Trophoblast cell (in vitro differentiated cells and primary cell): Measurements from ENCODE around the gene TSHZ2.

Experiments
- DNase-seq, 2 donors: peaks; one replicate each; pipeline ENCODE4 v3.0.0-alpha.2; 2016
- H2AFZ ChIP-seq: 2 replicates; pipeline ENCODE4 v1.6.1; 2013; ENCODE audit warnings: low read length, moderate library complexity, mild to moderate bottlenecking; ENCODE audit not compliant: insufficient read depth, poor library complexity
- H2AK5ac ChIP-seq: 2 replicates; pipeline ENCODE4 v1.6.1; 2013; ENCODE audit warnings: mild to moderate bottlenecking, low read length
- H2BK120ac ChIP-seq: 2 replicates; pipeline ENCODE4 v1.6.1; 2013; ENCODE audit warnings: low read length, mild to moderate bottlenecking, moderate library complexity; ENCODE audit not compliant: insufficient read depth, poor library complexity
- H2BK12ac ChIP-seq: 2 replicates; pipeline ENCODE4 v1.6.1; 2013; ENCODE audit warnings: mild to moderate bottlenecking, low read length, moderate library complexity
- H2BK5ac ChIP-seq: 2 replicates; pipeline ENCODE4 v1.6.1; 2013; ENCODE audit warnings: low read length, low read depth, moderate library complexity, mild to moderate bottlenecking; ENCODE audit not compliant: poor library complexity
- H3K14ac ChIP-seq: 2 replicates; pipeline ENCODE4 v1.6.1; 2013; ENCODE audit warnings: mild to moderate bottlenecking, low read length
- H3K18ac ChIP-seq: 2 replicates; pipeline ENCODE4 v1.6.1; 2013; ENCODE audit warnings: mild to moderate bottlenecking, low read length
- H3K23ac ChIP-seq: 2 replicates; pipeline ENCODE4 v1.6.1; 2013; ENCODE audit warnings: low read length
- H3K27ac ChIP-seq: 2 replicates; pipeline ENCODE4 v1.5.1; 2013; ENCODE audit warnings: low read depth, mild to moderate bottlenecking, inconsistent platforms, low read length, moderate library complexity
- H3K27me3 ChIP-seq: 2 replicates; pipeline ENCODE4 v1.6.1; 2013; ENCODE audit warnings: inconsistent platforms, mild to moderate bottlenecking, low read length, moderate library complexity; ENCODE audit not compliant: insufficient read depth
- H3K36me3 ChIP-seq, 2 experiments: 1 replicate in 1 of 2; 2 replicates in 1 of 2; pipeline ENCODE4 v1.6.1; 2013; ENCODE audit warnings: low read length in 2 of 2, mild to moderate bottlenecking in 2 of 2, moderate library complexity in 1 of 2; ENCODE audit not compliant: insufficient read depth in 2 of 2, control insufficient read depth in 1 of 2
- H3K4ac ChIP-seq: 2 replicates; pipeline ENCODE4 v1.6.1; 2013; ENCODE audit warnings: low read depth, mild to moderate bottlenecking, low read length, moderate library complexity
- H3K4me1 ChIP-seq, 2 experiments: 1 replicate in 1 of 2; 2 replicates in 1 of 2; pipeline ENCODE4 v1.6.1; 2013; ENCODE audit warnings: low read length in 2 of 2, mild to moderate bottlenecking in 2 of 2, moderate library complexity in 1 of 2; ENCODE audit not compliant: insufficient read depth in 2 of 2, control insufficient read depth in 1 of 2
- H3K4me2 ChIP-seq: 2 replicates; pipeline ENCODE4 v1.6.1; 2013; ENCODE audit warnings: inconsistent platforms, mild to moderate bottlenecking, low read length, moderate library complexity
- H3K4me3 ChIP-seq: 2 replicates; pipeline ENCODE4 v1.5.1; 2013; ENCODE audit warnings: mild to moderate bottlenecking, low read depth, low read length, inconsistent platforms
- H3K79me1 ChIP-seq: one replicate; pipeline ENCODE4 v1.6.1; 2013; ENCODE audit warnings: low read length
- H3K79me2 ChIP-seq: 2 replicates; pipeline ENCODE4 v1.6.1; 2013; ENCODE audit warnings: low read length, mild to moderate bottlenecking; ENCODE audit not compliant: control insufficient read depth, insufficient read depth, poor library complexity
- H3K9ac ChIP-seq: 2 replicates; pipeline ENCODE4 v1.6.1; 2013; ENCODE audit warnings: mild to moderate bottlenecking, low read length
- H3K9me3 ChIP-seq: 2 replicates; pipeline ENCODE4 v1.6.1; 2013; ENCODE audit warnings: low read depth, mild to moderate bottlenecking, control low read depth, inconsistent platforms, low read length; ENCODE audit not compliant: insufficient read depth
- H4K12ac ChIP-seq: 2 replicates; pipeline ENCODE4 v1.6.1; 2013; ENCODE audit warnings: low read depth, mild to moderate bottlenecking, low read length, moderate library complexity
- H4K8ac ChIP-seq: 2 replicates; pipeline ENCODE4 v1.6.1; 2013; ENCODE audit warnings: low read depth, mild to moderate bottlenecking, low read length, moderate library complexity
- H4K91ac ChIP-seq: one replicate; pipeline ENCODE4 v1.6.1; 2013; ENCODE audit warnings: low read depth, mild to moderate bottlenecking, low read length, moderate library complexity
- WGBS: extraction: QIAGEN DNeasy Blood & Tissue Kit; methylation state at CpG from one replicate; pipeline ENCODE4 v1.1.7; 2013; ENCODE audit warnings: missing lambda C conversion rate; ENCODE audit not compliant: insufficient read length, insufficient coverage; ENCODE audit errors: extremely low coverage; 5-methylcytosine and 5-hydroxymethylcytosine counted together

TSHZ2 gene

DNA sequence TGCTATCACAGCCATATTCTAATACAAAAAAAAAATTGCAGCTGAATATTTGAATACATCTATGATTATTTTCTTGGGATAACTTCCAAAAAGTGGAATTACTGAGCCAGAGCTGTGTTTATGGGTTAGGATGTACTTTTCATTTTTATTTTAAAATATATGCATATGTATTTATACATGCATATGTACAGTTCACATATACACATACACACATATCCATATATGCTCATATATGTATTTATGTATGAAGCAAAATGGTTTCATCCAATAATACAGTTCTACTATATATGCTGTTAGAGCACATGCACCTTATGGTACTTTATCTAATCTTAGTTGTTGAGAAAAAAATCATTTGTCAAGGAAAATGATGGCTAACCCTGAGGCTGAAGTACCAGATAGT is 54.9 kb downstream of the TSHZ2 start:
- Histone ChIP-seq H3K14ac (no peak overlapping the region), H2BK5ac (no peak overlapping the region), H3K27ac (no peak overlapping the region), H2BK120ac (no peak overlapping the region), H3K4me1 (peaks cover 0 to 3% of the 10 kb centered on the region in 2 experiments), H4K12ac (no peak overlapping the region), H3K23ac (no peak overlapping the region), H2BK12ac (no peak overlapping the region), H2AFZ (no peak overlapping the region), H3K9ac (no peak overlapping the region), H4K91ac (no peak overlapping the region), H3K79me1 (no peaks in the 10 kb centered on the region), H3K36me3 (no peaks in the 10 kb centered on the region), H3K4me3 (no peak overlapping the region), H3K4ac (no peak overlapping the region), H3K18ac (no peak overlapping the region), H3K27me3 (no peaks in the 10 kb centered on the region), H4K8ac (no peak overlapping the region), H2AK5ac (no peak overlapping the region), H3K79me2 (no peaks in the 10 kb centered on the region), H3K4me2 (no peak overlapping the region), H3K9me3 (no peaks in the 10 kb centered on the region)
- no peak for DNase-seq

DNA sequence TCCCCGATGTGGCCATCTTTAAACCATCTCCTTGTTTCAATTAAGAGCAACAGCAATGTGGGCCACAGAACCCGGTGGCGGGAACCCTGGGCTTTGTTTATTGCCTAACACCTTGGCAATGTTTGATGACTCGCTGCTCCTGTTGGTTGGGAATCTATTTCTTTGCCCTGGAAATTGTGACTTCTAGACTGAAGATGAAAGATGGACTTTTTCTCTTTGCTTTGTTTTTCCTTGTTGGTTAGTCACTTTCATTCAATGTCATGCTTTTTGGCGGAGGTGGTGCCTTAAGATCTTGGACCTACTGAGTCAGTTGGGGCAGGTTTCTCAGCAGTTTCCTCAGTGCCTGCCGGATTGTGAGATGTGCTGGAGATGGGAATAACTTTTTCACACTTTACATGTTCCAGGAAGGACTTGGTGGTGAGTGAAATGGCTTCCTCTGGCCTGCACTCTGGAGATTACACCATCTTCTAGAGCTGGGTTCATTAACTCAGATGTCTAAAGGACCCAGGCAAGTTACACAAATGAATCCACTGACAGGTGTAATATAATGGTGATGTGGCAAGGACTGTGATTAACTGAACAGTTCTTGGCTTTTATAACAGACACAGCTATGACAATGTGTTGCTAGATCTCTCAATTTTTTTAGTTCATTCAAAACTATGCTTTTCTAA is 56.3 kb downstream of the TSHZ2 start:
- Histone ChIP-seq H3K4ac (no peak overlapping the region), H4K8ac (no peak overlapping the region), H4K12ac (no peak overlapping the region), H3K27me3 (no peaks in the 10 kb centered on the region), H3K9ac (no peak overlapping the region), H3K79me1 (no peaks in the 10 kb centered on the region), H2AFZ (no peak overlapping the region), H3K4me2 (no peak overlapping the region), H3K4me1 (peaks cover 2 to 3% of the 10 kb centered on the region in 2 experiments), H2BK120ac (no peak overlapping the region), H2AK5ac (no peak overlapping the region), H3K79me2 (no peaks in the 10 kb centered on the region), H3K4me3 (no peak overlapping the region), H3K14ac (no peak overlapping the region), H3K9me3 (no peaks in the 10 kb centered on the region), H3K36me3 (no peaks in the 10 kb centered on the region), H2BK12ac (no peak overlapping the region), H3K23ac (no peak overlapping the region), H3K18ac (no peak overlapping the region), H2BK5ac (no peak overlapping the region), H4K91ac (no peak overlapping the region), H3K27ac (no peak overlapping the region)
- no CpG with 5 or more reads among the region's 6 CpGs for WGBS
- no peak for DNase-seq

DNA sequence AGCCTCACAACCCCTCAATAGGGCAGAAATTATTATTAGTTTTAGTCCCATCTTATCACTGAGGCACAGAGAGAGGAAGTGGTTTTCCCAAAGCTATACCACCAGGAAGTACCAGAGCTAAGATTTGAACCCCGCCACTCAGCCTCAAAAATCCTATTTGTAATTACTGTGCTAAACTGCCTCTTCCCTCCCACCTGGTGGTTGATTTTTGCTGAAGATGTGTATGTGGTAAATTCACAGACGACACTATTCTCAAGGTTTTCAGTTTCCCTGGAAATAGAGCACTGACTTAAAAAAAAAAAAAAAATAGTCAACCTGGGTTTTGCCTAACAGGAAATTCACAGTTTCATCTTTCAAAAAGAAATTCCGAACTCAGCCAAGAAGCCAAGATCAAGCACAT is 57.9 kb downstream of the TSHZ2 start:
- no peak overlapping the region for H2BK120ac ChIP-seq
- H3K36me3 ChIP-seq = no peaks in the 10 kb centered on the region
- H3K14ac ChIP-seq = no peak overlapping the region
- no peak overlapping the region for H3K4me2 ChIP-seq
- H2AK5ac ChIP-seq = no peak overlapping the region
- H3K9me3 ChIP-seq = no peaks in the 10 kb centered on the region
- H3K4ac ChIP-seq = no peak overlapping the region
- H2AFZ ChIP-seq = no peak overlapping the region
- no peak overlapping the region for H4K91ac ChIP-seq
- H3K27me3 ChIP-seq = no peaks in the 10 kb centered on the region
- H4K8ac ChIP-seq = no peak overlapping the region
- no peak overlapping the region for H2BK12ac ChIP-seq
- no peak overlapping the region for H3K9ac ChIP-seq
- no peak for DNase-seq
- peaks cover 2 to 3% of the 10 kb centered on the region in 2 experiments for H3K4me1 ChIP-seq
- H4K12ac ChIP-seq = no peak overlapping the region
- WGBS = no CpG with 5 or more reads among the region's 3 CpGs
- H3K27ac ChIP-seq = no peak overlapping the region
- no peak overlapping the region for H3K4me3 ChIP-seq
- H3K79me2 ChIP-seq = no peaks in the 10 kb centered on the region
- H3K18ac ChIP-seq = no peak overlapping the region
- no peak overlapping the region for H3K23ac ChIP-seq
- H2BK5ac ChIP-seq = no peak overlapping the region
- no peaks in the 10 kb centered on the region for H3K79me1 ChIP-seq

DNA sequence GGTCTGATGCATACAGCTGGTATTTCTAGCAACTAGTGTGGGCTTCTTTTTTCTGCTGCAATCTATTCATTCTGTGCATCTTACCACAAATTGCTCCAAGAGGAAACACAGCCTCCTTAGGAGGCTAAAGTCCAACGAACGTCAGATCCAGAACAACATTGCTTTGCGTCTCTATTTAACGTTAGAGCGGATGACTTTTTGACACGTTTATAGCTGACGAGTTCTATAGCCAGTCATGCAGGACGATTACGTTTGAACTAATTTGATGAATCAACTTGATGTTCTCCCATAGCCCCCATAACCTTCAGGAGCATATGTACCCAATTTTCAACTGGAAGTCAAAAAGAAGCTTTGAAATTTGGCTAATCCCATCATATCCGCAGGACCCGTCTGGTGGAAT is 59.9 kb downstream of the TSHZ2 start:
- Histone ChIP-seq H2BK12ac (peak overlapping the region; percentile 53), H3K4me2 (no peak overlapping the region), H4K12ac (no peak overlapping the region), H3K4ac (no peak overlapping the region), H3K9me3 (no peaks in the 10 kb centered on the region), H3K18ac (no peak overlapping the region), H2BK120ac (no peak overlapping the region), H3K36me3 (no peaks in the 10 kb centered on the region), H3K23ac (no peak overlapping the region), H3K79me2 (no peaks in the 10 kb centered on the region), H3K9ac (no peak overlapping the region), H4K91ac (peak overlapping the region; percentile 21), H3K27me3 (no peaks in the 10 kb centered on the region), H3K79me1 (no peaks in the 10 kb centered on the region), H3K4me3 (no peak overlapping the region), H4K8ac (no peak overlapping the region), H2BK5ac (no peak overlapping the region), H2AK5ac (no peak overlapping the region), H3K14ac (no peak overlapping the region), H3K27ac (no peak overlapping the region), H2AFZ (no peak overlapping the region), H3K4me1 (peaks cover 0 to 2% of the 10 kb centered on the region in 2 experiments)
- DNase-seq = no peak
- WGBS = no CpG with 5 or more reads among the region's 11 CpGs
